Measurements from ENCODE around the gene GM2A. TPM values are rescaled to one million over a fixed set of nuclear protein-coding genes. Genes with fewer than 3 reads are reported as not detected.
"Not testable (repeated sequence)": the region's sequence is repeated elsewhere in the genome, so short reads cannot be mapped to it uniquely, and the experiment has no call there.

The GM2A gene
- polyA plus RNA-seq, 12 donors = 17.8 to 36.2 (median 25.8) TPM; not detected in 1

GRCh38 chr5:151225071-151225470, 27.9 kb upstream of the GM2A start:
- no peak for DNase-seq

- DNase-seq = no peak
These were observed 27.5 kb upstream of the GM2A start for GRCh38 chr5:151225475-151225874.

- DNase-seq = no peak
These were observed 25.0 kb upstream of the GM2A start for GRCh38 chr5:151227918-151228447.

GRCh38 chr5:151228986-151229385, 24.0 kb upstream of the GM2A start:
- DNase-seq = no peak

GRCh38 chr5:151230048-151230680, 22.8 kb upstream of the GM2A start:
- no peak for DNase-seq

- DNase-seq = no peak
These were observed 21.6 kb upstream of the GM2A start for GRCh38 chr5:151231359-151231758.

GRCh38 chr5:151233616-151234085, 19.3 kb upstream of the GM2A start:
- no peak for DNase-seq

- DNase-seq = peak; percentile 58
These were observed 18.3 kb upstream of the GM2A start for GRCh38 chr5:151234476-151235238.

- DNase-seq = not testable (repeated sequence)
These were observed 17.8 kb upstream of the GM2A start for GRCh38 chr5:151235239-151235571.

- DNase-seq = no peak
These were observed 16.1 kb upstream of the GM2A start for GRCh38 chr5:151236888-151237287.

GRCh38 chr5:151237685-151238084, 15.3 kb upstream of the GM2A start:
- DNase-seq = no peak

GRCh38 chr5:151238303-151238741, 14.7 kb upstream of the GM2A start:
- DNase-seq = peak; percentile 25

GRCh38 chr5:151239237-151239861, 13.6 kb upstream of the GM2A start:
- DNase-seq = peak; percentile 78

- not testable (repeated sequence) for DNase-seq
These were observed 12.6 kb upstream of the GM2A start for GRCh38 chr5:151240268-151240835.

- no peak for DNase-seq
These were observed 11.9 kb upstream of the GM2A start for GRCh38 chr5:151240924-151241635.

- DNase-seq = no peak
These were observed 9.9 kb upstream of the GM2A start for GRCh38 chr5:151243127-151243526.

GRCh38 chr5:151243564-151243963, 9.4 kb upstream of the GM2A start:
- DNase-seq = no peak

GRCh38 chr5:151244206-151244605, 8.8 kb upstream of the GM2A start:
- no peak for DNase-seq

- DNase-seq = no peak
These were observed 7.2 kb upstream of the GM2A start for GRCh38 chr5:151245680-151246219.

- no peak for DNase-seq
These were observed 4.3 kb upstream of the GM2A start for GRCh38 chr5:151248651-151249050.

GRCh38 chr5:151249281-151249680, 3.7 kb upstream of the GM2A start:
- no peak for DNase-seq
